OCI-LY1 (cell line): Measurements from ENCODE around the gene KCTD1.

ENCODE experiments used
- H2AFZ ChIP-seq: fragments of 200-600 bp; sonication (generic), shearing (Covaris generic); 2 replicates; pipeline ENCODE4 v1.6.0; 2014; ENCODE audit warnings: antibody characterized with exemption, mild to moderate bottlenecking, low read length
- H3F3A ChIP-seq: fragments of 200-600 bp; sonication (generic), shearing (Covaris generic); 2 replicates; pipeline ENCODE4 v1.6.0; 2014; ENCODE audit warnings: mild to moderate bottlenecking, antibody characterized with exemption, low read length, moderate library complexity; ENCODE audit not compliant: insufficient read depth
- H3K27ac ChIP-seq: fragments of 200-600 bp; sonication (generic); 2 replicates; pipeline ENCODE4 v1.5.1; 2014; ENCODE audit warnings: low read length, mixed run types, mild to moderate bottlenecking, low read depth; ENCODE audit not compliant: poor library complexity, severe bottlenecking
- H3K27me3 ChIP-seq: fragments of 200-600 bp; sonication (generic); 2 replicates; pipeline ENCODE4 v1.6.0; 2014; ENCODE audit warnings: antibody characterized with exemption, mild to moderate bottlenecking, low read length, moderate library complexity; ENCODE audit not compliant: insufficient read depth
- H3K36me3 ChIP-seq: fragments of 200-600 bp; sonication (generic); 2 replicates; pipeline ENCODE4 v1.6.1; 2014; ENCODE audit warnings: mild to moderate bottlenecking, antibody characterized with exemption, low read length, moderate library complexity, mixed read lengths; ENCODE audit not compliant: insufficient read depth
- H3K4me1 ChIP-seq: fragments of 200-600 bp; sonication (generic); 2 replicates; pipeline ENCODE4 v1.5.1; 2014; ENCODE audit warnings: mild to moderate bottlenecking, low read length, moderate library complexity; ENCODE audit not compliant: insufficient read depth, severe bottlenecking
- H3K4me2 ChIP-seq: fragments of 200-600 bp; sonication (generic), shearing (Covaris generic); 2 replicates; pipeline ENCODE4 v1.6.1; 2014; ENCODE audit warnings: low read length
- H3K4me3 ChIP-seq: fragments of 200-600 bp; sonication (generic); 2 replicates; pipeline ENCODE4 v1.5.1; 2014; ENCODE audit warnings: low read length, low read depth, mild to moderate bottlenecking, mixed read lengths; ENCODE audit not compliant: poor library complexity, severe bottlenecking
- H3K79me2 ChIP-seq: fragments of 200-600 bp; shearing (Covaris generic); 2 replicates; pipeline ENCODE4 v1.6.1; 2016; ENCODE audit warnings: mixed run types, low read length, mixed read lengths; ENCODE audit not compliant: insufficient read depth
- H3K9ac ChIP-seq: fragments of 200-600 bp; sonication (generic), shearing (Covaris generic); 2 replicates; pipeline ENCODE4 v1.6.1; 2014; ENCODE audit warnings: mild to moderate bottlenecking, low read length, mixed read lengths
- H3K9me2 ChIP-seq: fragments of 200-600 bp; sonication (generic), shearing (Covaris generic); 2 replicates; pipeline ENCODE4 v1.6.1; 2014; ENCODE audit warnings: low read depth, mild to moderate bottlenecking, low read length, mixed read lengths
- H3K9me3 ChIP-seq: fragments of 200-600 bp; shearing (Covaris generic); 2 replicates; pipeline ENCODE4 v1.6.1; 2014; ENCODE audit warnings: low read length, mixed read lengths
- H4K20me1 ChIP-seq: fragments of 200-600 bp; sonication (generic), shearing (Covaris generic); 2 replicates; pipeline ENCODE4 v1.6.0; 2016; ENCODE audit warnings: mild to moderate bottlenecking, low read length; ENCODE audit not compliant: insufficient read depth
- EZH2 ChIP-seq: fragments of 200-600 bp; sonication (generic), shearing (Covaris generic); IDR thresholded peaks from 2 replicates; pipeline ENCODE4 v1.8.0; 2017; ENCODE audit warnings: borderline replicate concordance, mixed run types, mild to moderate bottlenecking, antibody characterized with exemption, low read length, moderate library complexity, mixed read lengths
- TF ChIP-seq, protein P1 (sequence below): fragments of 200-600 bp; sonication (generic), shearing (Covaris generic); IDR thresholded peaks from 2 replicates; pipeline ENCODE4 v1.5.1; 2017; ENCODE audit warnings: mild to moderate bottlenecking, antibody characterized with exemption, low read length, moderate library complexity, mixed read lengths

Gene KCTD1

DNA sequence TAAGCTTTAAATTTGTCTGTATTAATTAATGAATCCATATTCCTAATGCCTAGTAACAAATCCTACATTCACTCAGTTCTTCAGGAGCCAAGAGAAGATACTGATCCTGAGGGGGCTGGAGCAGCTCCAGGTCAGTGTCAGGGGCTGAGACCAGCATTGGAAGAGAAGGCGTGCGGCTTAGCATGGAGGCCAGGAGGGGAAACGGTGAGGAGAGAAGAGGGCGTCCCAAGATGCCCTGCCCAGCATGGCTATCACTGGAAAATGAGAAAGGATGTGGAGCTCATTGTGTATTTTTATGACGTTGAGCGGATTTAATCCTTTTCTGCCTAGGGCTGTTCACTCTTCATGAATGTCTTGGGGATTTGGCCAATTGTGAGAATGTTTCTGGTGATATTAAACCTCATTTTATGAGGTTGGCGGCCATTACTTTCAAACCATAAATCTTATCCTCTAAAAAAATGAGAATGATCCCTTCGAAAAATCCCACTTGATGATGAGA, 131.7 kb downstream of the KCTD1 start:
- TF ChIP-seq EZH2 = no peak
- TF ChIP-seq, protein P1, sequence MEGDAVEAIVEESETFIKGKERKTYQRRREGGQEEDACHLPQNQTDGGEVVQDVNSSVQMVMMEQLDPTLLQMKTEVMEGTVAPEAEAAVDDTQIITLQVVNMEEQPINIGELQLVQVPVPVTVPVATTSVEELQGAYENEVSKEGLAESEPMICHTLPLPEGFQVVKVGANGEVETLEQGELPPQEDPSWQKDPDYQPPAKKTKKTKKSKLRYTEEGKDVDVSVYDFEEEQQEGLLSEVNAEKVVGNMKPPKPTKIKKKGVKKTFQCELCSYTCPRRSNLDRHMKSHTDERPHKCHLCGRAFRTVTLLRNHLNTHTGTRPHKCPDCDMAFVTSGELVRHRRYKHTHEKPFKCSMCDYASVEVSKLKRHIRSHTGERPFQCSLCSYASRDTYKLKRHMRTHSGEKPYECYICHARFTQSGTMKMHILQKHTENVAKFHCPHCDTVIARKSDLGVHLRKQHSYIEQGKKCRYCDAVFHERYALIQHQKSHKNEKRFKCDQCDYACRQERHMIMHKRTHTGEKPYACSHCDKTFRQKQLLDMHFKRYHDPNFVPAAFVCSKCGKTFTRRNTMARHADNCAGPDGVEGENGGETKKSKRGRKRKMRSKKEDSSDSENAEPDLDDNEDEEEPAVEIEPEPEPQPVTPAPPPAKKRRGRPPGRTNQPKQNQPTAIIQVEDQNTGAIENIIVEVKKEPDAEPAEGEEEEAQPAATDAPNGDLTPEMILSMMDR = no peak
- H3K36me3 ChIP-seq = no peaks in the 10 kb centered on the region
- H3K9me2 ChIP-seq = no peaks in the 10 kb centered on the region
- H3K4me3 ChIP-seq = no peak overlapping the region
- no peak overlapping the region for H3K4me2 ChIP-seq
- no peak overlapping the region for H2AFZ ChIP-seq
- H3K27me3 ChIP-seq = no peaks in the 10 kb centered on the region
- H3K9ac ChIP-seq = no peak overlapping the region
- no peaks in the 10 kb centered on the region for H4K20me1 ChIP-seq
- H3K9me3 ChIP-seq = no peaks in the 10 kb centered on the region
- H3F3A ChIP-seq = no peaks in the 10 kb centered on the region
- no peaks in the 10 kb centered on the region for H3K4me1 ChIP-seq
- H3K79me2 ChIP-seq = no peaks in the 10 kb centered on the region
- H3K27ac ChIP-seq = no peak overlapping the region

DNA sequence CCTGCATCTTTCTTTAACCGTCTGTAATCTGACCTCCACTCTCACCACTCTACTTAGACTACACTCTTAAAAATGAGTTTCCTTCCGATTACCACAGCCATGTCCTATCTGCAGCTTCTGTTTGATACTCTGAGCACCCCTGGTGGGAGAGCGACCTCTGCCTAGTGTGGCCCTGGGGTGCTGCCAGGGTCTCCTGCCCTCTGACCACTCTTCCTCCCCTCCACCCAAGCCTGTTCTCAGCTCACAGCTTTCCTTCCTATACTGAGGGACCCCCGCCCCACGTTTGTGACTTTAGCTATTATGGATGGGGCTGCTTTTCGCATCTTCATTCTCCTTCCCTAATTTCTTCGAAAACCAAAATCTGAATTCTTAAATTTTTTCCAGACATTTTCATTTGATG, 132.7 kb downstream of the KCTD1 start:
- no peaks in the 10 kb centered on the region for H3K9me3 ChIP-seq
- H3F3A ChIP-seq = no peaks in the 10 kb centered on the region
- no peaks in the 10 kb centered on the region for H3K27me3 ChIP-seq
- TF ChIP-seq EZH2 = no peak
- TF ChIP-seq, protein P1 = no peak
- H4K20me1 ChIP-seq = no peaks in the 10 kb centered on the region
- no peaks in the 10 kb centered on the region for H3K36me3 ChIP-seq
- no peaks in the 10 kb centered on the region for H3K9me2 ChIP-seq
- H3K9ac ChIP-seq = no peak overlapping the region
- H3K4me1 ChIP-seq = no peaks in the 10 kb centered on the region
- H3K4me3 ChIP-seq = no peak overlapping the region
- no peak overlapping the region for H3K4me2 ChIP-seq
- H2AFZ ChIP-seq = no peak overlapping the region
- H3K79me2 ChIP-seq = no peaks in the 10 kb centered on the region
- H3K27ac ChIP-seq = no peak overlapping the region

DNA sequence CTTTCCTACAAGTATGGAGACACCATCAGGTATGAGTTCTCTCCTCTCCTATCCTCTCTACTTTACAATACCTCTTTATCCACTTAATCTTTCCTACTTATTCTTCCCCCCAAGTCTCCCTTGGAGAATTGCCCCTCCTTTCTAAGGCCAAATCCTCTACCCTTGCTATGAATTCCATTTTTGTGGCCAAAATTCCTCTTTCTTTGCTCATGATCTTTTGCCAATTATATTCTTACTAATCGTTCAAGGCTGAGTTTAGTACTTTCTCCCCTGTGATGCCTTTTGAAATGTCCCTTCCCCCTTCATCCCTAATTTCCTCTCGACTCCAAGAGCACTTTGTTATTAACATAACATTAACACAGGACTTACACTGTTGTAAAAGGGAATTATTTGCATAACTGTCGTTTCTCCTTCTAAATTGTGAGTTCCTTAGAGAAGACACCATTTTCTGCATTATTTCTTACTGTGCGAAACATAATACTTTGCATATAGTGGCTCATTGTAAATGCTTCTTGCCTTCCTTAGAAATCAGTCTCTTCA, 133.4 kb downstream of the KCTD1 start:
- Histone ChIP-seq H3K79me2 (no peaks in the 10 kb centered on the region), H3F3A (no peaks in the 10 kb centered on the region), H3K36me3 (no peaks in the 10 kb centered on the region), H3K9me2 (no peaks in the 10 kb centered on the region), H3K27ac (no peak overlapping the region), H3K9ac (no peak overlapping the region), H2AFZ (no peak overlapping the region), H3K4me2 (no peak overlapping the region), H3K27me3 (no peaks in the 10 kb centered on the region), H4K20me1 (no peaks in the 10 kb centered on the region), H3K9me3 (no peaks in the 10 kb centered on the region), H3K4me1 (no peaks in the 10 kb centered on the region), H3K4me3 (no peak overlapping the region)
- no peak for TF ChIP-seq EZH2
- TF ChIP-seq, protein P1 = no peak
